Upper lobe of left lung (tissue), 4 donors: ENCODE data around the gene HYAL4.

Experiments
- CTCF ChIP-seq, 6 experiments: fragments of 450-650 bp in 4 of 6; fragments of 200-600 bp in 2 of 6; sonication (generic) in 2 of 6; IDR thresholded peaks; one replicate each; pipeline ENCODE4 v1.5.1; 2016 to 2019; ENCODE audit warnings: antibody characterized with exemption in 6 of 6
- POLR2A ChIP-seq, 4 donors: fragments of 450-650 bp; IDR thresholded peaks; one replicate each; pipeline ENCODE4 v1.5.1; 2016 to 2017; ENCODE audit warnings: antibody characterized with exemption in 4 of 4, mild to moderate bottlenecking in 2 of 4

GRCh38 chr7:123797673-123798531 lies 47.1 kb upstream of the HYAL4 start:
- TF ChIP-seq CTCF (IDR thresholded peaks at IDR 0.05) (peak; percentile 24 to 71 (median 46)), POLR2A (IDR thresholded peaks at IDR 0.05) (no peak)
